Tibial nerve (tissue), 4 donors: ENCODE data around the gene TGM3.

ENCODE experiments used
- EP300 ChIP-seq, 2 donors: sonication (generic); formaldehyde crosslinking; IDR thresholded peaks; one replicate each; pipeline ENCODE4 v1.6.1; 2017; ENCODE audit warnings: antibody characterized with exemption in 2 of 2, mild to moderate bottlenecking in 1 of 2
- POLR2A ChIP-seq, 2 donors: fragments of 450-650 bp; IDR thresholded peaks; one replicate each; pipeline ENCODE4 v1.6.1; 2017; ENCODE audit warnings: antibody characterized with exemption in 2 of 2, mild to moderate bottlenecking in 2 of 2, moderate library complexity in 2 of 2
- TF ChIP-seq, protein P1 (sequence below), 5 experiments: fragments of 200-600 bp in 3 of 5; fragments of 450-650 bp in 2 of 5; sonication (generic) in 3 of 5; IDR thresholded peaks; one replicate each; pipeline ENCODE4 v1.5.1; 2016 to 2019; ENCODE audit warnings: antibody characterized with exemption in 5 of 5, mild to moderate bottlenecking in 3 of 5, moderate library complexity in 2 of 5

DNA sequence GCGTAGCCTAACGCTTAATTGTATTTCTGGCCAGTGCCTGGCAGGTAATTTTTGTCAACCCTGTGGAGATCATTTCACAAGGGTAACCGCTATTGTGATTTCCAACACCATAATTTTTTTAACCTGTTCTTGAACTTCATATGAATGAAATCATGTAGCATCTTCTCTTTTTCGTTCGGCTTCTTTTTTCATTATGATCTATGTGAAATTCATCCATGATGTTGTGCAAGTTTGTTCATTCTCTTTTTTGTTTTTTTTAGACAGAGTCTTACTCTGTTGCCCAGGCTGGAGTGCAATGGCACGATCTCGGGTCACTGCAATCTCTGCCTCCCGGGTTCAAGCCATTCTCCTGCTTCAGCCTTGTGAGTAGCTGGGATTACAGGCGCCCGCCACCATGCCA, 42.5 kb upstream of the TGM3 start:
- TF ChIP-seq, protein P1, sequence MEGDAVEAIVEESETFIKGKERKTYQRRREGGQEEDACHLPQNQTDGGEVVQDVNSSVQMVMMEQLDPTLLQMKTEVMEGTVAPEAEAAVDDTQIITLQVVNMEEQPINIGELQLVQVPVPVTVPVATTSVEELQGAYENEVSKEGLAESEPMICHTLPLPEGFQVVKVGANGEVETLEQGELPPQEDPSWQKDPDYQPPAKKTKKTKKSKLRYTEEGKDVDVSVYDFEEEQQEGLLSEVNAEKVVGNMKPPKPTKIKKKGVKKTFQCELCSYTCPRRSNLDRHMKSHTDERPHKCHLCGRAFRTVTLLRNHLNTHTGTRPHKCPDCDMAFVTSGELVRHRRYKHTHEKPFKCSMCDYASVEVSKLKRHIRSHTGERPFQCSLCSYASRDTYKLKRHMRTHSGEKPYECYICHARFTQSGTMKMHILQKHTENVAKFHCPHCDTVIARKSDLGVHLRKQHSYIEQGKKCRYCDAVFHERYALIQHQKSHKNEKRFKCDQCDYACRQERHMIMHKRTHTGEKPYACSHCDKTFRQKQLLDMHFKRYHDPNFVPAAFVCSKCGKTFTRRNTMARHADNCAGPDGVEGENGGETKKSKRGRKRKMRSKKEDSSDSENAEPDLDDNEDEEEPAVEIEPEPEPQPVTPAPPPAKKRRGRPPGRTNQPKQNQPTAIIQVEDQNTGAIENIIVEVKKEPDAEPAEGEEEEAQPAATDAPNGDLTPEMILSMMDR (IDR thresholded peaks at IDR 0.05), result no peak
- TF ChIP-seq POLR2A (IDR thresholded peaks at IDR 0.05) (no peak), EP300 (IDR thresholded peaks at IDR 0.05) (no peak)
